ENCODE measurements around the gene ARID5B.
A peak's percentile ranks its signal among the peaks of the same experiment; 100 is the strongest.

Gene ARID5B

GRCh38 chr10:61883371-61884025 is 18.0 kb upstream of the ARID5B start:
- DNase-seq = no peak

- no peak for DNase-seq
These were observed 13.7 kb upstream of the ARID5B start for GRCh38 chr10:61887772-61888171.

GRCh38 chr10:61888744-61889143 is 12.8 kb upstream of the ARID5B start:
- DNase-seq = no peak

- no peak for DNase-seq
These were observed 11.1 kb upstream of the ARID5B start for GRCh38 chr10:61890430-61890829.

GRCh38 chr10:61890881-61891409 is 10.6 kb upstream of the ARID5B start:
- no peak for DNase-seq

- no peak for DNase-seq
These were observed 9.5 kb upstream of the ARID5B start for GRCh38 chr10:61891906-61892585.

- no peak for DNase-seq
These were observed 8.5 kb upstream of the ARID5B start for GRCh38 chr10:61892961-61893360.

- DNase-seq = peak in 1 of 2 donors; percentile 51
These were observed 7.4 kb upstream of the ARID5B start for GRCh38 chr10:61894133-61894532.

- no peak for DNase-seq
These were observed 5.5 kb upstream of the ARID5B start for GRCh38 chr10:61895898-61896600.

- peak; percentile 44 to 64 for DNase-seq
These were observed 4.4 kb upstream of the ARID5B start for GRCh38 chr10:61896854-61897661.

- peak in 1 of 2 donors; percentile 16 for DNase-seq
These were observed 3.6 kb upstream of the ARID5B start for GRCh38 chr10:61897671-61898434.

- DNase-seq = no peak
These were observed 3.1 kb upstream of the ARID5B start for GRCh38 chr10:61898435-61898778.

- no peak for DNase-seq
These were observed 2.4 kb upstream of the ARID5B start for GRCh38 chr10:61899069-61899531.

- DNase-seq = no peak
These were observed 1.9 kb upstream of the ARID5B start for GRCh38 chr10:61899663-61899996.

GRCh38 chr10:61899997-61900828 is 1.3 kb upstream of the ARID5B start:
- DNase-seq = peak; percentile 56 to 57

- DNase-seq = peak; percentile 14 to 32
These were observed 438 bp downstream of the ARID5B start for GRCh38 chr10:61901829-61902444.

- DNase-seq = peak; percentile 65 to 79
These were observed 1.1 kb downstream of the ARID5B start for GRCh38 chr10:61902445-61903220.

- DNase-seq = peak; percentile 74
These were observed 1.9 kb downstream of the ARID5B start for GRCh38 chr10:61903221-61903927.

- no peak for DNase-seq
These were observed 2.4 kb downstream of the ARID5B start for GRCh38 chr10:61903928-61904344.

Measured in stimulated activated CD4-positive, alpha-beta T cell treated with anti-CD3 and anti-CD28 coated beads, Interleukin-2, amount 100 ng/mL, for 24 hours (primary cell).